C4-2B (cell line): ENCODE data around the gene HNRNPDL.

Experiments used
- ZFX ChIP-seq: fragments of 450-650 bp; IDR thresholded peaks from 2 replicates; pipeline ENCODE4 v1.6.1; 2017
- TF ChIP-seq, protein P1 (sequence below): fragments of 450-650 bp; conservative IDR thresholded peaks from 2 replicates; pipeline ENCODE4 v1.5.1; 2017; ENCODE audit warnings: mild to moderate bottlenecking

DNA sequence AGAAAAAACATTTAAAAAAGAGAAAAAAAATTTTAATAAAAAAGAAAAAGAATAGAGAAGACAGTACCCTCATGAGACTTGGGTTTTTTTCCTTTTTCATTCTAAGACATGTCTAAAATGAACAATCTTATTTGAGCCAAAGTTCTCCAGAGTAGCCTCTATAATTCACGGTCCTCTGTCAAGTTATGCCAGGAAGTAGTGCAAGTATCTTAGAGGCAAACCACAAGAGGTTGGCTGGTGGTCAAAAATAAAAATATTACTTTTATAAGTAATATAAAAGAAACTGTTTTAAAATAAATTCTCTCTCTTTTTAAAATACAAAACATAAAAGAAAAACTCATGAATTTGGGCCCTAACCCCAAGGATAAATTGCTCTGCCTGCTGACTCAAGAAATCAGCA is 26.5 kb downstream of the HNRNPDL start:
- TF ChIP-seq, protein P1, sequence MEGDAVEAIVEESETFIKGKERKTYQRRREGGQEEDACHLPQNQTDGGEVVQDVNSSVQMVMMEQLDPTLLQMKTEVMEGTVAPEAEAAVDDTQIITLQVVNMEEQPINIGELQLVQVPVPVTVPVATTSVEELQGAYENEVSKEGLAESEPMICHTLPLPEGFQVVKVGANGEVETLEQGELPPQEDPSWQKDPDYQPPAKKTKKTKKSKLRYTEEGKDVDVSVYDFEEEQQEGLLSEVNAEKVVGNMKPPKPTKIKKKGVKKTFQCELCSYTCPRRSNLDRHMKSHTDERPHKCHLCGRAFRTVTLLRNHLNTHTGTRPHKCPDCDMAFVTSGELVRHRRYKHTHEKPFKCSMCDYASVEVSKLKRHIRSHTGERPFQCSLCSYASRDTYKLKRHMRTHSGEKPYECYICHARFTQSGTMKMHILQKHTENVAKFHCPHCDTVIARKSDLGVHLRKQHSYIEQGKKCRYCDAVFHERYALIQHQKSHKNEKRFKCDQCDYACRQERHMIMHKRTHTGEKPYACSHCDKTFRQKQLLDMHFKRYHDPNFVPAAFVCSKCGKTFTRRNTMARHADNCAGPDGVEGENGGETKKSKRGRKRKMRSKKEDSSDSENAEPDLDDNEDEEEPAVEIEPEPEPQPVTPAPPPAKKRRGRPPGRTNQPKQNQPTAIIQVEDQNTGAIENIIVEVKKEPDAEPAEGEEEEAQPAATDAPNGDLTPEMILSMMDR: no peak
- no peak for TF ChIP-seq ZFX
